RWPE1 (cell line): Measurements from ENCODE around the gene PYDC1.
"Not testable (repeated sequence)": the region's sequence is repeated elsewhere in the genome, so short reads cannot be mapped to it uniquely, and the experiment has no call there.

Experiments used
- CTCF ChIA-PET: fragments of 350-600 bp; sonication (Branson Sonifier 250); formaldehyde crosslinking; extraction: SDS; loops from one replicate; lab custom pipeline; 2021; lab: Yijun Ruan, JAX
- POLR2A ChIA-PET: fragments of 400-600 bp; formaldehyde crosslinking; extraction: SDS; loops from one replicate; lab custom pipeline; 2020; ENCODE audit warnings: antibody characterized with exemption; ENCODE audit not compliant: low non-redundant PET; lab: Yijun Ruan, JAX
- DNase-seq: peaks from one replicate; pipeline ENCODE4 v3.0.0; 2012; ENCODE audit warnings: low spot score
- H3K27ac ChIP-seq: fragments of 450-650 bp; 2 replicates; pipeline ENCODE4 v1.5.1; 2017
- TF ChIP-seq, protein P1 (sequence below): fragments of 450-650 bp; conservative IDR thresholded peaks from 2 replicates; pipeline ENCODE4 v1.5.1; 2017; ENCODE audit warnings: low read depth, mild to moderate bottlenecking

The PYDC1 gene

DNA sequence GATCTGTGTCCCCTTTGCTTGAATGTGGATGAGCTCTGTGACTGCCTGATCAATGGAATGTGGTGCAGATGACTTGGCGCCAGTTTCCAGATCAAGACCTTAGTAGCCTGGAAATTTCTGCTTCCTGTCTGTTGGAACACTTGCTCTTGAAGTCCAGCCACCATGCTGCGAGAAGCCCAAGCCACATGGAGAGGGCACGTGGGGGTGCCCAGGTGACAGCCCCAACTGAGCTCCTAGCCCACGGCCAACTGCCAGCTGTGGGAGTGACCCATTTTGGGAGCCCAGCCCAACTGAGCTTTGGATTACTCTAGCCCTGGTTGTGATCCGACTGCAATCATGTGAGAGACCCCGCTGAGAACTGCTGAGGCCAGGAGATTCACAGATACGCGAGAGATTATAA, 39.5 kb upstream of the PYDC1 start:
- no peak for DNase-seq
- POLR2A ChIA-PET: no interaction called here
- CTCF ChIA-PET: no interaction called here

GRCh38 chr16:31253642-31254045, 36.7 kb upstream of the PYDC1 start:
- no peak overlapping the region for H3K27ac ChIP-seq
- ChIA-PET POLR2A (no interaction called here), CTCF (no interaction called here)
- TF ChIP-seq, protein P1, sequence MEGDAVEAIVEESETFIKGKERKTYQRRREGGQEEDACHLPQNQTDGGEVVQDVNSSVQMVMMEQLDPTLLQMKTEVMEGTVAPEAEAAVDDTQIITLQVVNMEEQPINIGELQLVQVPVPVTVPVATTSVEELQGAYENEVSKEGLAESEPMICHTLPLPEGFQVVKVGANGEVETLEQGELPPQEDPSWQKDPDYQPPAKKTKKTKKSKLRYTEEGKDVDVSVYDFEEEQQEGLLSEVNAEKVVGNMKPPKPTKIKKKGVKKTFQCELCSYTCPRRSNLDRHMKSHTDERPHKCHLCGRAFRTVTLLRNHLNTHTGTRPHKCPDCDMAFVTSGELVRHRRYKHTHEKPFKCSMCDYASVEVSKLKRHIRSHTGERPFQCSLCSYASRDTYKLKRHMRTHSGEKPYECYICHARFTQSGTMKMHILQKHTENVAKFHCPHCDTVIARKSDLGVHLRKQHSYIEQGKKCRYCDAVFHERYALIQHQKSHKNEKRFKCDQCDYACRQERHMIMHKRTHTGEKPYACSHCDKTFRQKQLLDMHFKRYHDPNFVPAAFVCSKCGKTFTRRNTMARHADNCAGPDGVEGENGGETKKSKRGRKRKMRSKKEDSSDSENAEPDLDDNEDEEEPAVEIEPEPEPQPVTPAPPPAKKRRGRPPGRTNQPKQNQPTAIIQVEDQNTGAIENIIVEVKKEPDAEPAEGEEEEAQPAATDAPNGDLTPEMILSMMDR: no peak
- DNase-seq: no peak

More for the DNA sequence above, 39.5 kb upstream of the PYDC1 start:
- no peak overlapping the region for H3K27ac ChIP-seq
- TF ChIP-seq, protein P1: no peak

GRCh38 chr16:31251435-31251834, 34.5 kb upstream of the PYDC1 start:
- no peak overlapping the region for H3K27ac ChIP-seq
- POLR2A ChIA-PET: no interaction called here
- TF ChIP-seq, protein P1: no peak
- CTCF ChIA-PET: no interaction called here
- DNase-seq: no peak

DNA sequence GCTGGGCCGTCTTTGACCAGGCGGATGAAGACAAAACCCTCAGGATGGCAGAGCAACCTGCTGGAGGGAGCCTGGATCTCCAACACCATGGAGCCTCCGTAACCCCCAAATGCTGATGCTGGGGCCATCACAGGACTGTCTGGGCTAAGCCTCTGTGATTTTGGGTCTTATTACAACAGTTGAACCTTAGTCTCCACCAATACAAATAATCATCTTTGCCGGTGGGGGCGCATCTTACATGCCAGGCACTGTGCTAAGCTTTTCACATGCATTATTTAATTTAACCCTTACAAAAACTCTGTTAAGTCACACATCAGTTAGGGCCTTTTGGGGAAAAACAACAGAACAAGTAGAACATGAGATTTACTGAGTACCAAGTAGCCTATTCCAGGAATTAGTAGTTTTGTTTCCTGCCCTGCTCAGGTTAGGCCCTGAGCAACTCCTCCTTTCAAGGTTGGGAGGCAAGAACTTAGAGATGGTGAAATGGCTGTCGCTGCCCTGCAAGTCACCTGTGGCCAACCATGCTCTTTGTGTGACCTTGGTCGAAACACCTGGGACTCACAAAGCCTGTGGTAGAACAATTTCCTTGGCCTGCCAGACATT, 33.9 kb upstream of the PYDC1 start:
- no peak overlapping the region for H3K27ac ChIP-seq
- DNase-seq: no peak
- ChIA-PET POLR2A (no interaction called here), CTCF (no interaction called here)
- TF ChIP-seq, protein P1: no peak

GRCh38 chr16:31248344-31248743, 31.4 kb upstream of the PYDC1 start:
- TF ChIP-seq, protein P1: no peak
- no peak overlapping the region for H3K27ac ChIP-seq
- CTCF ChIA-PET: interaction anchor here (0.6 kb wide), 1 partner anchor 377 kb away, joined by 3 read pairs; no protein-coding TSS in a partner anchor
- DNase-seq: no peak
- POLR2A ChIA-PET: no interaction called here

GRCh38 chr16:31246296-31246695, 29.4 kb upstream of the PYDC1 start:
- no peak overlapping the region for H3K27ac ChIP-seq
- ChIA-PET POLR2A (interaction anchor here (0.5 kb wide), 1 partner anchor 67 kb away, joined by 3 read pairs; the partner anchor contains the start of gene FUS), CTCF (interaction anchor here (0.6 kb wide), 1 partner anchor 52 kb away, joined by 4 read pairs; no protein-coding TSS in a partner anchor)
- TF ChIP-seq, protein P1: no peak
- DNase-seq: no peak

GRCh38 chr16:31245598-31245997, 28.7 kb upstream of the PYDC1 start:
- H3K27ac ChIP-seq, DNase-seq, CTCF ChIA-PET: not testable (repeated sequence)
- POLR2A ChIA-PET: interaction anchor here (0.5 kb wide), 1 partner anchor 66 kb away, joined by 3 read pairs; the partner anchor contains the start of gene FUS
